Right atrium auricular region (tissue), 2 donors: Measurements from ENCODE around the gene MED27. TPM values are rescaled to one million over a fixed set of nuclear protein-coding genes. Genes with fewer than 3 reads are reported as not detected.

Experiments
- DNase-seq: peaks from one replicate; pipeline ENCODE4 v3.0.0-alpha.2; 2019; ENCODE audit warnings: low spot score
- H3K27ac ChIP-seq, 2 donors: fragments of 200-600 bp; sonication (generic); 1 replicate in 1 of 2; 2 replicates in 1 of 2; pipeline ENCODE4 v1.5.1; 2016 to 2019
- H3K27me3 ChIP-seq, 2 donors: fragments of 200-600 bp; sonication (generic); one replicate each; pipeline versions ENCODE4 v1.5.1 to v1.6.0; 2017 to 2019
- H3K36me3 ChIP-seq: fragments of 200-600 bp; sonication (generic); one replicate; pipeline ENCODE4 v1.5.1; 2016
- H3K4me1 ChIP-seq, 2 donors: fragments of 200-600 bp; sonication (generic); one replicate each; pipeline versions ENCODE4 v1.5.1 to v1.6.0; 2017 to 2019
- H3K4me3 ChIP-seq, 2 donors: fragments of 200-600 bp; sonication (generic); 1 replicate in 1 of 2; 2 replicates in 1 of 2; pipeline ENCODE4 v1.5.1; 2017 to 2019; ENCODE audit warnings: mild to moderate bottlenecking in 1 of 2, moderate library complexity in 1 of 2
- H3K9me3 ChIP-seq, 2 donors: fragments of 200-600 bp; sonication (generic); one replicate each; pipeline ENCODE4 v1.5.1; 2019
- total RNA-seq, 2 donors: library from RNA; depleted of rRNA; stranded (reverse); fragments of >200 nt; gene quantifications; one replicate each; pipeline ENCODE4 v1.1.0, GENCODE V29; 2016
- TF ChIP-seq, protein P1 (sequence below), 2 donors: fragments of 200-600 bp; sonication (generic); IDR thresholded peaks; one replicate each; pipeline ENCODE4 v1.5.1; 2019; ENCODE audit warnings: antibody characterized with exemption in 2 of 2

Gene MED27, protein sequence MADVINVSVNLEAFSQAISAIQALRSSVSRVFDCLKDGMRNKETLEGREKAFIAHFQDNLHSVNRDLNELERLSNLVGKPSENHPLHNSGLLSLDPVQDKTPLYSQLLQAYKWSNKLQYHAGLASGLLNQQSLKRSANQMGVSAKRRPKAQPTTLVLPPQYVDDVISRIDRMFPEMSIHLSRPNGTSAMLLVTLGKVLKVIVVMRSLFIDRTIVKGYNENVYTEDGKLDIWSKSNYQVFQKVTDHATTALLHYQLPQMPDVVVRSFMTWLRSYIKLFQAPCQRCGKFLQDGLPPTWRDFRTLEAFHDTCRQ
- 10 to 100 TPM; 12.5 to 15.3 TPM for total RNA-seq

DNA sequence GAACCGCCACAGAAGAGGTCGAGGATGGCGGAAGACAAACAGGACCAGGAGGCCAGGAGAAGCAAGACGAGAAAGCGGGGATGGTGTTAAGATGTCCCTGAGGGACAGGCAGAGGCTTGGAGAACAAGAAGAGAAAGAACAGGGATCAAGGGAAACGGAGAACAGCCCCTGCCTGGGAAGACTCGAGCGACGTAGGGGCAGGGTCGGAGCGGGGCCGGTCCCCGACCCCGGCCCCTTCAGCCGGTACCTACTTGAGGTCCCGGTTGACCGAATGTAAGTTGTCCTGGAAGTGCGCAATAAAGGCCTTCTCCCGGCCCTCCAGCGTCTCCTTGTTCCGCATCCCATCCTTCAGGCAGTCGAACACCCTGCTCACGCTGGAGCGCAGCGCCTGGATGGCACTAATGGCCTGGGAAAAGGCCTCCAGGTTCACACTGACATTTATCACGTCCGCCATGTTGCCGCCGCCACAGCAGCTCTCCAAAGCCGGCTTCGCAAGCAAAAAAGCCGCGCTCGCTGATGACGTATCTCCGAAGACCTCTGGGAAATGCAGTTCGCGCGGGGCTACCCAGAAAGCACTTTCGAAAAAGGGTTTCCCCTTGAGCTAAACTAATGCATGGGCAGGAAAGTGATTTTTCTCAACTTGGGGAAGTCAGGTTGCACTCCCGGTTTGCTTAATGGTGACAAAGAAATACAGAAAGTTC is at the start of gene MED27:
TSS of gene MED27 (minus strand) at position 477 of the 701 bp plus-strand sequence. CDS start at position 454, 23 bp downstream.
- TF ChIP-seq, protein P1, sequence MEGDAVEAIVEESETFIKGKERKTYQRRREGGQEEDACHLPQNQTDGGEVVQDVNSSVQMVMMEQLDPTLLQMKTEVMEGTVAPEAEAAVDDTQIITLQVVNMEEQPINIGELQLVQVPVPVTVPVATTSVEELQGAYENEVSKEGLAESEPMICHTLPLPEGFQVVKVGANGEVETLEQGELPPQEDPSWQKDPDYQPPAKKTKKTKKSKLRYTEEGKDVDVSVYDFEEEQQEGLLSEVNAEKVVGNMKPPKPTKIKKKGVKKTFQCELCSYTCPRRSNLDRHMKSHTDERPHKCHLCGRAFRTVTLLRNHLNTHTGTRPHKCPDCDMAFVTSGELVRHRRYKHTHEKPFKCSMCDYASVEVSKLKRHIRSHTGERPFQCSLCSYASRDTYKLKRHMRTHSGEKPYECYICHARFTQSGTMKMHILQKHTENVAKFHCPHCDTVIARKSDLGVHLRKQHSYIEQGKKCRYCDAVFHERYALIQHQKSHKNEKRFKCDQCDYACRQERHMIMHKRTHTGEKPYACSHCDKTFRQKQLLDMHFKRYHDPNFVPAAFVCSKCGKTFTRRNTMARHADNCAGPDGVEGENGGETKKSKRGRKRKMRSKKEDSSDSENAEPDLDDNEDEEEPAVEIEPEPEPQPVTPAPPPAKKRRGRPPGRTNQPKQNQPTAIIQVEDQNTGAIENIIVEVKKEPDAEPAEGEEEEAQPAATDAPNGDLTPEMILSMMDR (IDR thresholded peaks at IDR 0.05), result no peak
- no peaks in the 10 kb centered on the region for H3K36me3 ChIP-seq
- H3K9me3 ChIP-seq, result no peaks in the 10 kb centered on the region
- DNase-seq, result peak; percentile 95
- peaks cover 0 to 28% of the 10 kb centered on the region in 2 donors for H3K4me1 ChIP-seq
- H3K27me3 ChIP-seq, result no peaks in the 10 kb centered on the region
- H3K4me3 ChIP-seq, result peak within 1 kb of the TSS; percentile 76 to 92
- peak within 1 kb of the TSS; percentile 58 to 86 for H3K27ac ChIP-seq

DNA sequence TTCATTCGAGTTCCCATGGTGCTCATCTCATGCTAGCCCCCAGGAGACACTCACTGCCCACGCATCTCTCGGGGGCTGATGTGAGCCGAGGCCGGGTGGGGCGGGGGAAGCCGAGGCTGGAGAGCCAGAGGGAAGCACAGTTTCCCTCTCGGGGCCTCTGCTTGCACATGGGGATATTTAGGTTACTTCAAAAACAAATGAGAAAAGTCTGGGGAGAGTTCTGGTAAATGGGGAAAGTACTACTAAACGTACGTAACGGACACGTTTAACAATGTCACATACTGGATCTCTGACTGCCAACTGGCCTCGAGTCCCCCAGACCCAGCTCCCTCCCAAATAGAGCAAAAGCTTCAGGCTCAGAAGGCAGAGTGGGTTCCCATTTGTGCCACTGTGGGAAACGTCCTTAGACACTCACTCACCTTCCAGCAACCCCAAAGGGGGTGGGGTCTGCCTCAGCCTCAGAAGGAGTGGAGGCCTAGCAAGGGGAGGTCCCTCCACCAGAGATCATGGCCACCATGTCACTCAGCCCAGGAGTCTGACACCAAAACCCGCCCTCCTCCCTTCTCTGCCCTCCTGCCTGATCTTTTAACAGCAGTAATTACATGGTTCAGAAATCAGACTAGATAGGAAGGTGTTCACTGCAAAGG is 48.3 kb upstream of the MED27 start:
- H3K4me3 ChIP-seq, result no peak overlapping the region
- no peaks in the 10 kb centered on the region for H3K4me1 ChIP-seq
- no peaks in the 10 kb centered on the region for H3K9me3 ChIP-seq
- H3K27me3 ChIP-seq, result no peaks in the 10 kb centered on the region
- H3K36me3 ChIP-seq, result no peaks in the 10 kb centered on the region
- DNase-seq, result no peak
- TF ChIP-seq, protein P1 (IDR thresholded peaks at IDR 0.05), result no peak
- H3K27ac ChIP-seq, result no peak overlapping the region

DNA sequence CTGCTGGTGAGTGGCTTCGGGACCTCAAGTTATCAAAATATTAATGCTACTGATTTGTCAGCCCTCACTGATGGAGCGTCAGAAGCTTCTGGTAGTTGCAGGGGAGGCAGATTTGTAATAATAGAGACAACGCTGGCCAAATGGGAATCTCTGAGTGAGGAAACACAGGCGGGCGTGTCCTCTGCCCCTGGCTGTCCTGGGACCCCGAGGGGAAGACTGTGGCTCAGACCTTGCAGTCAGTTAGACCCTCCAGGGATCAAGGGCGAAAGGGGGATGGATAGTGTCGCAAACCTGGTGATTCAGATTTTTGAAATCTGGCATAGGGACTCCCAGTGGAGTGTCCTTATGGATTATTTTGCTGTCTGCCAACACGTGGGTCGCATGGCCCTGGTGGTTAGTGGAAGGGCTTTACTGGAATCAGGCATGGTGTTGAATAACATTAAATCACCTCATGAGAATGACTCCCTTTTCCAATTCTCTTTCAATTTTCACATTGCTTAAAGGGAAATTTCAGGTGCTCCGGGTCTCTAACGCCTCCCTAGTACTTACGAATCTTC is 47.1 kb upstream of the MED27 start:
- TF ChIP-seq, protein P1 (IDR thresholded peaks at IDR 0.05), result no peak
- Histone ChIP-seq H3K27me3 (no peaks in the 10 kb centered on the region), H3K4me1 (no peaks in the 10 kb centered on the region), H3K9me3 (no peaks in the 10 kb centered on the region), H3K36me3 (no peaks in the 10 kb centered on the region), H3K27ac (no peak overlapping the region), H3K4me3 (no peak overlapping the region)
- no peak for DNase-seq

DNA sequence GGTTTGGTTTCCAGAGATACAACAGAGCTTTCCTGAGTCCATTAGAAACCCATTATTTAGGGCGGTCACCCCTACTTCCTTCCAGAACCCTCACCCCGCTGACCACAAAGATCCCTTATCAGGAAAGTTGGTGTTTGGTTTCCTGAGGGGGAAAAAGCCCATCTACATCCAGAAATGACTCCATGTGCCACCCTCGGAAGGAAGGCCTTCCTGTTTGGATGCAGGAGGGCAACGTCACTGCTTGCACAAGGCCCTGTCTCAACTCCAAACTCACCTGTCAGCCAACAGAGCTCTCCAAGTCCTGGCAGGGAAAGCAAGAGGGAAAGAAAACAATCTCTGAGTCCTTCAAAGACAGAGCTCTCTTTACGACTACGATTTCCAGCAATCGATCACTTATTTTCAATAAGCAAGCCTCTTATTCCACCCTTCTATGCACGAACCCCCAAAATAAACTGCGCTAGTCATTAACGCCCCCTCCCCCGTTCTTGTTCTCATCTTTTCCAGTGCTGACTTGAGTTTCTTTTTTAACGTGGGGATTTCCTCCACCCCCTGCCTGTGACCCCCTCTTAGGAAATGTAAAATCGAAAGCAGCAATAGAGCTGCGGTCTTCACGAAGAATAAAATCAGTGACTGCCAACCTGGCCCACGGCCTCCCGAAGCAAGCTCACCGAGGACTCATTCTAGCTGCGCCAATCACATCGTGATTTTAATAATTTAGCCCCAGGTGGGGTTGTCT is 46.4 kb upstream of the MED27 start:
- Histone ChIP-seq H3K4me1 (no peaks in the 10 kb centered on the region), H3K36me3 (no peaks in the 10 kb centered on the region), H3K9me3 (no peaks in the 10 kb centered on the region), H3K27ac (no peak overlapping the region), H3K27me3 (no peaks in the 10 kb centered on the region), H3K4me3 (no peak overlapping the region)
- DNase-seq, result no peak
- TF ChIP-seq, protein P1 (IDR thresholded peaks at IDR 0.05), result no peak

DNA sequence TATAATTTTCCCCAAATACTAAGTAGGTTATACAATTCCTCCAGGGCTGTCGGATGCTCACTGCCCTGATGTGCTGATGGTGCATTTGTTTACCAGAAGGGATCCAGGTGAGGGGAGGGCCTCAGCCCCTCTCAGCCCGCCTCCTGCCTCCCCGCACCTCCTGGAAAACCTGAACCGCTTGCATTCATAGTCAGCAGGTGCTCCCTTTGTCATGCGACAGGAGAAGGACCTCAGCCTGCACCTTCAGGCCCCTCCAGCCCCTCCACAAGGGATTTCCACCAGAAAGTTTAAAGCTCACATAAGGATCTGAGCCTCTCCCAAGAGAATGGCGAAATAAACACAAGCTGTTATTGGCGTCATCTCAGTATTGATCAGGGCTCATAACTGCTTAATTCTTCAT is 45.7 kb upstream of the MED27 start:
- TF ChIP-seq, protein P1 (IDR thresholded peaks at IDR 0.05), result no peak
- DNase-seq, result no peak
- no peaks in the 10 kb centered on the region for H3K36me3 ChIP-seq
- H3K27me3 ChIP-seq, result no peaks in the 10 kb centered on the region
- H3K9me3 ChIP-seq, result no peaks in the 10 kb centered on the region
- no peak overlapping the region for H3K27ac ChIP-seq
- H3K4me3 ChIP-seq, result no peak overlapping the region
- H3K4me1 ChIP-seq, result no peaks in the 10 kb centered on the region
